ENCODE measurements around the gene P4HB. TPM values are rescaled to one million over a fixed set of nuclear protein-coding genes. Genes with fewer than 3 reads are reported as not detected.

The P4HB gene
- total RNA-seq, 6 donors from 2014 or later = 374 to 627 (median 531) TPM

- H3K4me1 ChIP-seq = peaks cover 18 to 34% (median 25%) of the 10 kb centered on the region in 4 donors
- no peak for TF ChIP-seq EP300 (IDR thresholded peaks at IDR 0.05)
- TF ChIP-seq CTCF (IDR thresholded peaks at IDR 0.05) = no peak
- TF ChIP-seq POLR2A (IDR thresholded peaks at IDR 0.05) = no peak
- TF ChIP-seq POLR2AphosphoS5 (IDR thresholded peaks at IDR 0.05) = no peak
- no peak overlapping the region for H3K4me3 ChIP-seq
- WGBS, 2 donors = 93 to 100% methylated on average over 5 to 10 of the region's 15 CpGs
- DNase-seq (no peak), ATAC-seq (ENCODE audit: low FRiP score in 2 of 2) (no peak)
- no peaks in the 10 kb centered on the region for H3K9me3 ChIP-seq
- H3K36me3 ChIP-seq = peaks cover 0 to 47% (median 38%) of the 10 kb centered on the region in 4 donors
- H3K27me3 ChIP-seq = no peaks in the 10 kb centered on the region
- H3K27ac ChIP-seq = no peak overlapping the region
These were observed 46.3 kb upstream of the P4HB start for GRCh38 chr17:81906476-81907218.

GRCh38 chr17:81905993-81906392 is 45.7 kb upstream of the P4HB start:
- Histone ChIP-seq H3K27ac (no peak overlapping the region), H3K27me3 (no peaks in the 10 kb centered on the region), H3K4me3 (no peak overlapping the region), H3K4me1 (peaks cover 20 to 37% (median 26%) of the 10 kb centered on the region in 4 donors), H3K36me3 (peaks cover 0 to 47% (median 38%) of the 10 kb centered on the region in 4 donors), H3K9me3 (no peaks in the 10 kb centered on the region)
- TF ChIP-seq EP300 (IDR thresholded peaks at IDR 0.05) (no peak), CTCF (IDR thresholded peaks at IDR 0.05) (no peak)
- 93 to 94% methylated on average over 3 to 9 of the region's 10 CpGs for WGBS, 2 donors
- ATAC-seq (ENCODE audit: low FRiP score in 2 of 2) (no peak), DNase-seq (peak in 1 of 2 donors; percentile 60)

DNA sequence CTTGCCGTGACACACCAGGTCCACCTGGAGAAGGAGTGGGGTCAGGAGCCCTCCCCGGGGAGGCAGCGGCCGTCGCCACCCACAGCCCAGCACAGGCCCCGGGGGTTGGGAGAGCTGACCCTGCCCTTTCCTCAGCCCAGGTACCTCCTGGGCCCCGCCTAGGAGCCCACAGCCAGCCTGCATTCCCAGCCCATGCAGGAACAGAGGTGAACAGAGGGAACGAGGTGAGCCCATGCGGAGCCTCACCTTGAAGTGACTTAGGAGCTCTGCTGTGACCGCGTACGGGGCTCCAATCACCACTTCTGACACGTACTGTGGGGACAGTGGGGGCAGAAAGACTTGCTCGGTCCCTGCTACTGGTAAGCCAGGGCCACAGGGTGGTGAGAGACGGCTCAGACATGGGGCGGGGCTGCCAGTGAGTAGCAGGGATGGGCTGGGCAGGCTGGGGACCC is 45.1 kb upstream of the P4HB start:
- TF ChIP-seq POLR2AphosphoS5 (IDR thresholded peaks at IDR 0.05) = no peak
- no peak for TF ChIP-seq CTCF (IDR thresholded peaks at IDR 0.05)
- no peak for TF ChIP-seq EP300 (IDR thresholded peaks at IDR 0.05)
- no peak for TF ChIP-seq POLR2A (IDR thresholded peaks at IDR 0.05)
- no peak for ATAC-seq (ENCODE audit: low FRiP score in 2 of 2)
- Histone ChIP-seq H3K27ac (no peak overlapping the region), H3K36me3 (peaks cover 0 to 51% (median 40%) of the 10 kb centered on the region in 4 donors), H3K9me3 (no peaks in the 10 kb centered on the region), H3K27me3 (no peaks in the 10 kb centered on the region), H3K4me1 (peaks cover 18 to 32% (median 23%) of the 10 kb centered on the region in 4 donors), H3K4me3 (no peak overlapping the region)
- peak in 1 of 2 donors; percentile 71 for DNase-seq
- 90 to 94% methylated on average over 4 to 16 of the region's 16 CpGs for WGBS, 2 donors

DNA sequence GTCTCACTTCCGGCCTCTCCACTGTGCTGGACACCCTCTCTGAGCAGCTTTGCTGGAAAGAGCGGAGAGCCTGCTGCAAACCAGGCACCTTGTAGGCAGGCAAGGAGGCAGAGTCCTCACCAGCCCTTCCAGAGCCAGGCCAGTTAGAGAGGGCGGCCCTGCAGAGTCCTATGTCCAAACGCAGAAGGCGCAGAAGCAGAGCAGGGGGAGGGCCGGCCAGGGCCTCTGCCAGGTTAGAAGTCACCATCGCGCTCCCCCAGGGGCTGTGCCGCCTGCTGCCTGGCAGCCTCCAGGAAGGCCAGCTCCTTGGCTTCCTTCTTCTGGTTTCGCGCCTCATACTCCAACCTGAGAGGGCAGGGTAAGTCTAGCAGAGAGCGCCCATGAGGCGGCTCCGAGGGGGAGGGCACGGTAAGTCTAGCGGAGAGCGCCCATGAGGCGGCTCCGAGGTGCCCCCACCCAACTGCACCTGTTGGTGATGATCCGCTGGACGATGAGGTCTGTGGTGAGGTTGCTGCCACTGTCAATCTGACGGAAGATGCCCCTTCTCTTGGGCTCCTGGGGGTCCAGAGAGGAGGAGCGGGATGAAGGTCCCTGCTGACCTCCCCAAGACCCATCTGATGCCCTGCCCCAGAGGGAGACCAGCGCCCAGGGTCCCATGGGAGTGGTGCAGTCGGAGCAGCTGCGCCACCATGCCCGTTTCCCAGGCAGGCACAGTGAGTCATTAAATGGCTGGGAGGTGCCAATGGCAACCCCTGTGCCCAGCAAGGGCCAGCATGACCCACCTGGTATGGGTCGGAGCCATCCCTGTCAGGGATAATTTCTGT is 44.5 kb upstream of the P4HB start:
- TF ChIP-seq EP300 (IDR thresholded peaks at IDR 0.05) = no peak
- no peak for TF ChIP-seq CTCF (IDR thresholded peaks at IDR 0.05)
- TF ChIP-seq POLR2A (IDR thresholded peaks at IDR 0.05) = no peak
- TF ChIP-seq POLR2AphosphoS5 (IDR thresholded peaks at IDR 0.05) = no peak
- Histone ChIP-seq H3K9me3 (no peaks in the 10 kb centered on the region), H3K36me3 (peaks cover 0 to 58% (median 44%) of the 10 kb centered on the region in 4 donors), H3K27ac (no peak overlapping the region), H3K4me1 (peaks cover 12 to 25% (median 17%) of the 10 kb centered on the region in 4 donors), H3K27me3 (no peaks in the 10 kb centered on the region), H3K4me3 (no peak overlapping the region)
- 94 to 100% methylated on average over 4 to 26 of the region's 28 CpGs for WGBS, 2 donors
- ATAC-seq (ENCODE audit: low FRiP score in 2 of 2) = no peak
- DNase-seq = peak in 1 of 2 donors; percentile 74

Data from upper lobe of left lung (tissue), 6 donors.